K562 (cell line): ENCODE results near the gene ICAM3. TPM values are rescaled to one million over a fixed set of nuclear protein-coding genes. Genes with fewer than 3 reads are reported as not detected.

Source experiments
- AFF1 ChIP-seq, 2 experiments: fragments of 450-650 bp; IDR thresholded peaks; 2 replicates each; pipeline ENCODE4 v1.6.1; 2018; ENCODE audit warnings: mild to moderate bottlenecking in 2 of 2, low read depth in 1 of 2; ENCODE audit not compliant: partially characterized antibody in 2 of 2
- CCNT2 ChIP-seq: IDR thresholded peaks from 2 replicates; pipeline ENCODE4 v1.6.1; 2011; ENCODE audit warnings: borderline replicate concordance, low read depth, mild to moderate bottlenecking, moderate library complexity, mixed read lengths, low read length; ENCODE audit not compliant: insufficient read length; ENCODE audit errors: extremely low read depth
- ERF ChIP-seq: fragments of 450-650 bp; formaldehyde crosslinking; IDR thresholded peaks from 2 replicates; pipeline ENCODE4 v1.4.0; 2020; ENCODE audit warnings: mild to moderate bottlenecking, mixed read lengths
- FIP1L1 ChIP-seq: fragments of 200-400 bp; formaldehyde crosslinking; IDR thresholded peaks from 2 replicates; pipeline ENCODE4 v1.6.1; 2018; ENCODE audit warnings: mild to moderate bottlenecking, low read depth, low read length; ENCODE audit not compliant: poor library complexity, severe bottlenecking
- HMG20A ChIP-seq: fragments of 450-650 bp; formaldehyde crosslinking; conservative IDR thresholded peaks from 2 replicates; pipeline ENCODE4 v1.4.0; 2020; ENCODE audit warnings: mild to moderate bottlenecking, mixed read lengths
- KAT7 ChIP-seq: sonication (generic); formaldehyde crosslinking; IDR thresholded peaks from 2 replicates; pipeline ENCODE4 v1.8.0; 2022; ENCODE audit warnings: missing genetic modification reagents, mild to moderate bottlenecking, borderline replicate concordance
- KHSRP ChIP-seq: fragments of 450-650 bp; IDR thresholded peaks from 2 replicates; pipeline ENCODE4 v1.6.1; 2017
- MIER1 ChIP-seq: fragments of 450-650 bp; IDR thresholded peaks from 2 replicates; pipeline ENCODE4 v1.6.1; 2016; ENCODE audit warnings: antibody characterized with exemption, mild to moderate bottlenecking, low read depth
- NKRF ChIP-seq: fragments of 450-650 bp; IDR thresholded peaks from 2 replicates; pipeline ENCODE4 v1.6.1; 2016; ENCODE audit warnings: borderline replicate concordance
- SRSF1 ChIP-seq: fragments of 200-400 bp; formaldehyde crosslinking; IDR thresholded peaks from 2 replicates; pipeline ENCODE4 v1.6.1; 2017; ENCODE audit warnings: mild to moderate bottlenecking, low read depth, low read length, moderate library complexity
- TRIM24 ChIP-seq, 2 experiments: fragments of 450-650 bp; IDR thresholded peaks; 2 replicates each; pipeline ENCODE4 v1.6.1; 2016
- UBTF ChIP-seq, 2 experiments: IDR thresholded peaks; 2 replicates each; pipeline ENCODE4 v1.6.1; 2012; ENCODE audit warnings: improper control_type of control experiment in 2 of 2, low read depth in 2 of 2, low read length in 2 of 2, borderline replicate concordance in 1 of 2
- USF1 ChIP-seq: sonication (generic); formaldehyde crosslinking; IDR thresholded peaks from 2 replicates; pipeline ENCODE4 v1.9.0; 2022; ENCODE audit warnings: mild to moderate bottlenecking, missing genetic modification reagents
- ZFP36 ChIP-seq: fragments of 150-350 bp; IDR thresholded peaks from 2 replicates; pipeline ENCODE4 v1.6.1; 2018; ENCODE audit warnings: low read length, low read depth; ENCODE audit not compliant: partially characterized antibody
- ZNF263 ChIP-seq: sonication (generic); formaldehyde crosslinking; IDR thresholded peaks from 2 replicates; pipeline ENCODE4 v1.8.0; 2022; ENCODE audit warnings: mild to moderate bottlenecking, missing genetic modification reagents, borderline replicate concordance
- ZNF311 ChIP-seq: fragments of 250-450 bp; sonication (Bioruptor Pico); IDR thresholded peaks from 2 replicates; pipeline ENCODE4 v1.4.0; 2020; ENCODE audit warnings: mild to moderate bottlenecking, moderate library complexity
- ZNF717 ChIP-seq: fragments of 250-450 bp; sonication (Bioruptor Pico); IDR thresholded peaks from 2 replicates; pipeline ENCODE4 v1.5.0; 2021
- polyA plus RNA-seq, 8 experiments: library from polyadenylated mRNA; depleted of rRNA in 4 of 8; stranded (reverse) in 5 of 8; unstranded in 3 of 8; fragments of >200 nt; fragmentation: Nextera tagmentation in 2 of 8; fragmentation: Illumina TruSeq in 1 of 8; extraction: Ambion mirVana in 2 of 8; extraction: Trizol in 1 of 8; gene quantifications; 2 replicates each; pipeline versions ENCODE4 v1.2.1 to v1.2.3, GENCODE V29; 2011 to 2014; ENCODE audit warnings: inconsistent platforms in 1 of 8, missing spikeins in 1 of 8
- total RNA-seq, 7 experiments: library from RNA; depleted of rRNA in 6 of 7; stranded (reverse); fragments of >200 nt in 6 of 7; fragmentation: Illumina TruSeq in 2 of 7; extraction: Trizol in 2 of 7; gene quantifications; 2 replicates each; pipeline versions ENCODE4 v1.2.1 to v1.2.3, GENCODE V29; 2011 to 2021; ENCODE audit warnings: low replicate concordance in 1 of 7

ICAM3 gene
- total and polyA plus RNA-seq, 9 of the 15 experiments (the other 6 are each of a cell fraction or from before 2014, with no cell fraction given), result 6.5 to 39.5 (median 24.2) TPM

- no peak for TF ChIP-seq AFF1 (IDR thresholded peaks at IDR 0.05; ENCODE audit: low read depth in 1 of 2, partially characterized antibody in 2 of 2)
- TF ChIP-seq UBTF (IDR thresholded peaks at IDR 0.05; ENCODE audit: borderline replicate concordance in 1 of 2, low read depth in 2 of 2, low read length in 2 of 2), result peak in 1 of 2 experiments; percentile 60; a peak in 1 of 4 replicates
- TF ChIP-seq SRSF1, result no peak
- TF ChIP-seq NKRF, result 0 out of 2 replicates have a peak, but pooled peaks have one; percentile 12
- no peak for TF ChIP-seq ERF
- TF ChIP-seq KHSRP, result no peak
- peak; percentile 88 for TF ChIP-seq KAT7
- no peak for TF ChIP-seq ZNF311 (CRISPR knock-in tag)
- no peak for TF ChIP-seq ZNF717
- no peak for TF ChIP-seq HMG20A (CRISPR knock-in tag)
- peak; percentile 27 for TF ChIP-seq CCNT2
- TF ChIP-seq TRIM24 (IDR thresholded peaks at IDR 0.05), result no peak
- peak; percentile 13 for TF ChIP-seq FIP1L1
- TF ChIP-seq ZFP36, result peak; percentile 35
- TF ChIP-seq MIER1, result no peak
- peak; percentile 98 for TF ChIP-seq ZNF263 (CRISPR knock-in tag)
- TF ChIP-seq USF1 (CRISPR knock-in tag), result peak; percentile 46
Observed at GRCh38 chr19:10291554-10292205, 47.7 kb downstream of the ICAM3 start (continued).
